Erythroblast (primary cell): ENCODE measurements around the gene TSPEAR.
"Not testable (repeated sequence)": the region's sequence is repeated elsewhere in the genome, so short reads cannot be mapped to it uniquely, and the experiment has no call there.

Source experiments
- GATA1 ChIP-seq: IDR thresholded peaks from 2 replicates; pipeline ENCODE4 v1.6.1; 2011; ENCODE audit warnings: low read depth, mild to moderate bottlenecking, control low read depth, low read length, moderate library complexity
- POLR2A ChIP-seq: IDR thresholded peaks from 2 replicates; pipeline ENCODE4 v1.6.1; 2011; ENCODE audit warnings: mild to moderate bottlenecking, low read length

DNA sequence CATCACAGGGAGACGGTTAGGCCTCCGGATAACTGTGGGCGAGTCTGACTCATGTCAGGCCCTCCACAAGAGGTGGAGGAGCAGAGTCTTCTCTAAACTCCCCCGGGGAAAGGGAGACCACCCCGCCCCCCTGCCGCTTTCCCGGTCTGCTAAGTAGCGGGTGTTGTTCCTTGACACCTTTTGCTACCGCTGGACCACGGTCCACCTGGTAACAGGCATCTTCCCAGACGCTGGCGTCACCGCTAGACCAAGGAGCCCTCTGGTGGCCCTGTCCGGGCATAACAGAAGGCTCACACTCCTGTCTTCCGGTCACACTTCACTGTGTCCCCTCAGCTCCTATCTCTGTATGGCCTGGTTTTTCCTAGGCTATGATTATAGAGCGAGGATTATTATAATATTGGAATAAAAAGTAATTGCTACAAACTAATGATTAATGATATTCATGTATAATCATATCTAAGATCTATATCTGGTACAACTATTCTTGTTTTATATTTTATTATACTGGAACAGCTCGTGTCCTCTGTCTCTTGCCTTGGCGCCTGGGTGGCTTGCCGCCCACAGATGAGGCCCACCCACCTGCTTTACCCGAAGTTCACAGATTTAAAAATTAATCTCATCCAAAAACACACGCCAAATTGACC lies 231.7 kb downstream of the TSPEAR start:
- not testable (repeated sequence) for TF ChIP-seq POLR2A, GATA1
